ENCODE data around the gene HPD.
"Not testable (repeated sequence)": the region's sequence is repeated elsewhere in the genome, so short reads cannot be mapped to it uniquely, and the experiment has no call there.

Gene HPD

GRCh38 chr12:121858662-121859572, at the start of gene HPD:
Gene HPD, minus strand, starts transcription at chr12:121858859. Its CDS starts 36 bp downstream, at chr12:121858823.
- DNase-seq, result no peak

DNA sequence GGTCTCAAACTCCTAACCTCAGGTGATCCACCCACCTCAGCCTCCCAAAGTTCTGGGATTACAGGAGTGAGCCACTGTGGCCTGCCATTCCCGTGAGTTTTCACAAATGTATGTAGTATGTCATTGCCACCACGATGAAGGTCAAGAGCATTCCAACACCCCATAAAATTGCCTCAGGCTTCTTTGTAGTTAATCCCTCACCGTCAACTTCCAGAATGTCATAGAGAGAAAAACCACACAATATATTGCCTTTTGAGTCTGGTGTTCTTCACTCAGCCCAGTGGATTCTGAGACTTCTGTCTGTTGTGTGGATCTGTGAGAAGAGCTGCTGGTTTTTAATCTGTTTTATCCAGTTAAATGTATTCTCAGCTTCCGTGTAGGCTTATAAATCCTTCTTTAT, 47.1 kb upstream of the HPD start:
- no peak for DNase-seq

DNA sequence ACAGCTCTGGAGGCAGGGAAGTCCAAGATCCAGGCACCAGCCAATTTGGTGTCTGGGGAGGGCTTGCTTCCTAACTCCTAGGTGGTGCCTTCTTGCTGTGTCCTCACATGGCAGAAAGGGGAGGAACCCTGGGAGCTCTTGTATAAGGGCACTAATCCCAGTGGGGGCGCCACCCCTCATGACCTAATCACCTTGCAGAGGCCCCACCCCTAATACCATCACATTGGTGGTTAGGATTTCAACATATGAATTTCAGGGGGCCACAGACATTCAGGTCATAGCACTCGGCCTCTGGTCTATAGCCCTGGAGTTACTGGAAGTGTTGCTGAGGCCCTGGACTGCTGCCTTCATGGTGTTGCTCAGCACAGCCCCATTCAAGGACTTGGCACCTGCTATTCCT, 44.5 kb upstream of the HPD start:
- DNase-seq, result no peak

GRCh38 chr12:121899590-121899989, 40.9 kb upstream of the HPD start:
- DNase-seq, result no peak

GRCh38 chr12:121898287-121898686, 39.6 kb upstream of the HPD start:
- no peak for DNase-seq

GRCh38 chr12:121894633-121895032, 36.0 kb upstream of the HPD start:
- no peak for DNase-seq

DNA sequence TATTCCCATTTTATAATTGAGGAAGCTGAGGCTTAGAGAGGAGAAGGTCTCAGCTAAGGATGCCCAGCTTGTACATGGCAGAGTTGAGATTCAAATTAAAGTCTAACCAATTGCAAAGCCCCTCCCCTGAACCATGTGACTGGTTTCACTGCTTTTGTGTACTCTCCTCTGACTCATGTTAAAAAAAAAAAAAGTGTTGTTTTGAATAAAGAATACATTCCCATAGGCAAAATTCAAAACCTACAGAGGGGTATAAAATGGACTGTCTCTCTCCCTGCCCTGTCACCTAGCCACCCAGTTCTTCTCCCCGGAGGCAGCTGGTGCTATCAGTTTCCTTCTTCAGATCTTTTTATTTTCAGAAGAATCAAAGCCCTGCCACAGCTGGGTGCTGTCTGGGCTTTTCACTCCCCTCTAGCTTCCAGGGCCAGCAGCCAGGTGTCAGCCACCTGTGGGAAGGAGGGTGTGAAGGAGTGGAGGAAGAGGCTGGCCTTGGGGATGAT, 35.4 kb upstream of the HPD start:
- no peak for DNase-seq

- no peak for DNase-seq
Observed at GRCh38 chr12:121892673-121893561, 34.3 kb upstream of the HPD start.

- DNase-seq, result not testable (repeated sequence)
Observed at GRCh38 chr12:121889661-121890060, 31.0 kb upstream of the HPD start.

DNA sequence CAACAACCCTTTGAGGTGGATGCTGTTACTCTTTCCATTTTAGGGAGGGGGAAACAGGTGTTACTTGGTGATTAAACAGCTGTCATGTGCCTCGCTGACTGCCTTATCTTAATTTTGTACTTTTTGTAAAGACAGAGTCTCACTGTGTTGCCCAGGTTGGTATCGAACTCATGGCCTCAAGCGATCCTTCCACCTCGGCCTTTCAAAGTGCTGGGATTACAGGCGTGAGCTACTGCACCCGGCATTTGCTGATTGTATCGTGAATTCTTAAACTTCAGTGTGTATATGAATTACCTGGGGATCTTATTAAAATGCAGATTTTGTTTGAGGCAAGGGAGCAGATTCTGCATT, 30.6 kb upstream of the HPD start:
- DNase-seq, result no peak

DNA sequence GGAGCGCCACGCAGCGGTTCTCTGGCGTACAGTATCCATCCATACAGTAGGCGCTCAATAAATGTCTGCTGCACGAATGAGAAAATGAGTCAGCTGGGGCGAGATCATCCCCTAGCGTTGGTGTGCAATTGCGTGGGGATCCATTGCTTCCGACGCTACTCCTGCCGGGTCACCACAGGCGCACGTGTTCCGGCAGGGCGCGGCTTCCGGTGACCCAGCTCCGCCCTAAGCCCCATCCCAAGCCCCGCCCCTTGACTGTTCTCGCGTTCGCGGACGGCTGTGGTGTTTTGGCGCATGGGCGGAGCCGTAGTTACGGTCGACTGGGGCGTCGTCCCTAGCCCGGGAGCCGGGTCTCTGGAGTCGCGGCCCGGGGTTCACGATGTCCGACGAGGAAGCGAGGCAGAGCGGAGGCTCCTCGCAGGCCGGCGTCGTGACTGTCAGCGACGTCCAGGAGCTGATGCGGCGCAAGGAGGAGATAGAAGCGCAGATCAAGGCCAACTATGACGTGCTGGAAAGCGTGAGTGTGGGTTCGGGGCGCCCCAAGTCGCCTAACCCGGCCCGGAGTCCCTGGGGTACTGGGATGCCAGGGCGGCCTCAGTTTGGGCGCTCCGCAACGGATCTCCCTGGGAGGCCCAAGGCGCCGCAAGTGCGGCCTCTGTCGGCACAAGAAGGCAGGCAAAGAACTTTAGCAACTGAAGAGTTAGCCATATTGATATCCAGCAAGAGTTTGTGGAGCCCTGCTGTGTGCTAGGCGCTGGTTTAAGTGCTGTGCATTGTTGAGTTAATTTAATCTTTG, 30.0 kb upstream of the HPD start, which contains the start of gene PSMD9:
Gene PSMD9 (plus strand): TSS at position 313 of the 796 bp plus-strand sequence. CDS start 67 bp downstream, at position 380.
- peak; percentile 96 to 98 for DNase-seq

DNA sequence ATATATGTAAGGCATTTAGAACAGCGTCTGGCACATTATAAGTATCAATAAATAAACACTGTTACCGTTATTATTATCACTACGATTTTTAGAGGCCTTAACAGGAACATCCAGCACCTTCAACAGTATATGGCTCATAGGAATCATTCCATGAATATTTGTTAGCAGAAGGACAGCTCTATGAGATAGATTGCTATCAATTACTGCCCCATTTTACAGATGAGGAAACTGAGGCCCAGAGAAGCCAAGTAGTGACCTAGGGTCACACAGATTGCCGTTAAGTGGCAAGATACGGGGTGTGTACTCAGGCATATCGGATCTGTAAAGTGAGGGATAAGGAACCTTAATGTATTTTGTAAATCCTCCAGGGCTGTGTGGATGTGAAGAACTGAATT, 29.4 kb upstream of the HPD start:
- no peak for DNase-seq

DNA sequence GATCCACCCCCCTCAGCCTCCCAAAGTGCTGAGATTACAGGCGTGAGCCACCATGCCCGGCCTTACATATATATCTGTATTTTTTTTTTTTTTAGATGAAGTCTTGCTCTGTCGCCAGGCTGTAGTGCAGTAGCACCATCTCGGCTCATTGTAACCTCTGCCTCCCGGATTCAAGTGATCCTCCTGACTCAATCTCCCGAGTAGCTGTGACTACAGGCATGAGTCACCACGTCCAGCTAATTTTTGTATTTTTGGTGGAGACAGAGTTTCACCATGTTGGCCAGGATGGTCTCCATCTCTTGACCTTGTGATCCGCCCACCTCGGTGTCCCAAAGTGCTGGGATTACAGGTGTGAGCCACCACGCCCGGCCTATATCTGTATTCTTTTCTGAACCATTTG, 26.5 kb upstream of the HPD start:
- DNase-seq, result not testable (repeated sequence)

GRCh38 chr12:121883315-121883660, 24.6 kb upstream of the HPD start:
- peak in 1 of 2 experiments; percentile 11 for DNase-seq

DNA sequence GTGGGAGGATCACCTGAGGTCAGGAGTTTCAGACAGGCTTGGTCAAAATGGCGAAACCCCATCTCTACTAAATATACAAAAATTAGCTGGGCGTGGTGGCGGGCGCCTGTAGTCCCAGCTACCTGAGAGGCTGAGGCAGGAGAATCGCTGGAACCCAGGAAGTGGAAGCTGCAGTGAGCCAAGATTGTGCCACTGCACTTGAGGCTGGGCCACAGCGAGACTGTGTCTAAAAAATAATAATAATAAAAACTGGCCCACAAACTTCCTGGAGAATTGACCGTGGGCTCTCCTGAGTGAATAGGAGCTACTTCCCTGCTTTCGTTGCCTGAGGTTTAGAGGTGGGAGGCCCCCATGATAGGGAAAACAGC, 17.4 kb upstream of the HPD start:
- DNase-seq, result not testable (repeated sequence)

DNA sequence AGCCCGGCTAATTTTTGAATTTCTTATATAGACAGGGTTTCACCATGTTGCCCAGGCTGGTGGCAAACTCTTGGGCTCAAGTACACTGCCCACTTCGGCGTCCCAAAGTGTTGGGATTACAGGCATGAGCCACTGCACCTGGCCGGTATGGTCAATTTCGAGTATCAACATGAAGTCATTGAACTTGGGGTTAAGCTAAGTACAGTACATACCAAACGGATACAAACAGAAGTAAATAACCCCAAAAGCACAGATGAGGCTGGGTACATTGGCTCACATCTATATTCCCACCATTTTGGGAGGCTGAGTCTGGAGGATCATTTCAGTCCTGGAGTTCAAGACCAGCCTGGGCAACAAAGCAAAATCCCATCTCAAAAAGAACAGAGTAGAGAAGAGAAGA, 16.9 kb upstream of the HPD start:
- no peak for DNase-seq

GRCh38 chr12:121874071-121874470, 15.4 kb upstream of the HPD start:
- no peak for DNase-seq

GRCh38 chr12:121873216-121873569, 14.5 kb upstream of the HPD start:
- no peak for DNase-seq

DNA sequence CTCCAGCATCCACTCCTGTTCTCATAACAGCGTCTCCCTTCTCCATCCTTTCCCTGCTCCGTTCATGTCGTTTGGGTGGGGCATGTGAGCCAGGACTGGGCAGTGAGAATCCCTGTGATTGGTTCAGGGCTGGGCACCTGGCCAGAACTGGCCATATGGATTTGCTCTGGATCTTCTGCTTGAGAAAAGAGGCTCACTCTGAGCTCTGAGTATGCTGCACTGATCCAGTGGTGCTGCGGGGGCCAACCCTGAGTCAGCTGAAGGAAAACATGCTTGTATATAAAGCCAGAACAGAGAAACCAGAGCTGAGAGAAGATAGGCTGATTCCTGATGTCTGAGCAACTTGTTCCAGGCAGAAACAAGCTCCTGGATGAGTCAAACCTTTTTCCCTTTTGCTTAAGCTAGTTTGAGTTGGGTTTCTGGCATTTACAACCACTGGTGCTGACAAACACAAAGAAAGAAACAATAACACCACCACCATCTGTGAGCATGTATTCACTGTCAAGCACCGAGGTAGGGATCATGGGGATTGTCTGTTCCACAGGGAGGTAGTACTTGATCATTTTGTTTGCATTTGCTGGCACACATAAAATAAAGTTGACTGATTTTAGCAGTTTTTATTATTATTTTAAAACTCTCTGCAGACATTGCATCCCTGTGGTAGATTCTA, 14.0 kb upstream of the HPD start:
- DNase-seq, result no peak

- no peak for DNase-seq
Observed at GRCh38 chr12:121871467-121871866, 12.8 kb upstream of the HPD start.

DNA sequence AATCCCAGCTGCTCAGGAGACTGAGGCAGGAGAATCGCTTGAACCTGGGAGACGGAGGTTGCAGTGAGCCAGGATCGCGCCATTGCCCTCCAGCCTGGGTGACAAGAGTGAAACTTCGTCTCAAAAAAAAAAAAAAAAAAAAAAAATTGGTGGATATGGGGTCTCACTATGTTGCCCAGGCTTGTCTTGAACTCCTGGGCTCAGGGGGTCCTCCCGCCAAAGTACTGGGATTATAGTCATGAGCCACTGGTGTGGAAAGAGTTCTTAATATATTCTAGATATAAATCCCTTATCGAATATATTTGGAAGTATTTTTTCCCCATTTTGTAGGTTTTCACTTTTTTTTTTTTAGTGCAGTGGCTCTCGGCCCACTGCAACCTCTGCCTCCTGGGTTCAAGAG, 10.6 kb upstream of the HPD start:
- DNase-seq, result not testable (repeated sequence)

DNA sequence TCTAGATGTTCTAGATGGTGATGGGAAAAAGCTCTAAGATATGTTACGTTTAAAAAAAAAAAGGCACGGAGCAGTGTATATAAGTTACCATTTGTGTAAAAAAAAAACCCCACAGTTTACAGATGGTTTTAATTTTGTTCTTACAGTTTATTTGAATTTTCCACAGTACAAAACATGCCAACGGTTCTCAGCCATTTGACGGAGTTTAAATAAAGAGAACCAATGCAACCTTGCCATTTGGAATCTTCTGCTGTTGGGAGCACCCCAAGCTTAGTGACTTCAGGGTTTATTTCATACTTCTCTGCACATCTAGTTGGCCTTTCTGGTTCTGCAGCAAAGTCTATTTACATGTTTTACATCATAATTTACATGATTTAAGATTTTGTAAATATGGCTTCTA, 7.7 kb upstream of the HPD start:
- DNase-seq, result no peak
